Measurements from ENCODE around the gene HRG.

The HRG gene

GRCh38 chr3:186637686-186638085 is 28.1 kb upstream of the HRG start:
- DNase-seq (ENCODE audit: low read depth in 4 of 4, low spot score in 1 of 4): no peak

- DNase-seq (ENCODE audit: low read depth in 4 of 4, low spot score in 1 of 4): no peak
These were observed 27.6 kb upstream of the HRG start for GRCh38 chr3:186638259-186638658.

- no peak for DNase-seq (ENCODE audit: low read depth in 4 of 4, low spot score in 1 of 4)
These were observed 25.9 kb upstream of the HRG start, which contains the start of gene FETUB for GRCh38 chr3:186639778-186640472. FETUB (plus strand) TSS chr3:186640399; CDS start chr3:186640461, 62 bp downstream.

GRCh38 chr3:186640473-186640818 is 25.4 kb upstream of the HRG start:
- DNase-seq (ENCODE audit: low read depth in 4 of 4, low spot score in 1 of 4): no peak

- DNase-seq (ENCODE audit: low read depth in 4 of 4, low spot score in 1 of 4): no peak
These were observed 24.9 kb upstream of the HRG start for GRCh38 chr3:186640929-186641328.

- no peak for DNase-seq (ENCODE audit: low read depth in 4 of 4, low spot score in 1 of 4)
These were observed 23.8 kb upstream of the HRG start for GRCh38 chr3:186642014-186642413.

GRCh38 chr3:186643493-186643892 is 22.3 kb upstream of the HRG start:
- DNase-seq (ENCODE audit: low read depth in 4 of 4, low spot score in 1 of 4): peak in 1 of 4 experiments; percentile 2

- DNase-seq (ENCODE audit: low read depth in 4 of 4, low spot score in 1 of 4): no peak
These were observed 21.1 kb upstream of the HRG start for GRCh38 chr3:186644683-186645082.

GRCh38 chr3:186646106-186646505 is 19.7 kb upstream of the HRG start:
- no peak for DNase-seq (ENCODE audit: low read depth in 4 of 4, low spot score in 1 of 4)

GRCh38 chr3:186646841-186647240 is 19.0 kb upstream of the HRG start:
- DNase-seq (ENCODE audit: low read depth in 4 of 4, low spot score in 1 of 4): no peak

- no peak for DNase-seq (ENCODE audit: low read depth in 4 of 4, low spot score in 1 of 4)
These were observed 17.0 kb upstream of the HRG start for GRCh38 chr3:186648851-186649250.

- no peak for DNase-seq (ENCODE audit: low read depth in 4 of 4, low spot score in 1 of 4)
These were observed 14.1 kb upstream of the HRG start for GRCh38 chr3:186651678-186652215.

- DNase-seq (ENCODE audit: low read depth in 4 of 4, low spot score in 1 of 4): no peak
These were observed 12.6 kb upstream of the HRG start for GRCh38 chr3:186653080-186653707.

GRCh38 chr3:186653984-186654383 is 11.8 kb upstream of the HRG start:
- DNase-seq (ENCODE audit: low read depth in 4 of 4, low spot score in 1 of 4): no peak

GRCh38 chr3:186663361-186664118 is 2.3 kb upstream of the HRG start:
- no peak for DNase-seq (ENCODE audit: low read depth in 4 of 4, low spot score in 1 of 4)

- no peak for DNase-seq (ENCODE audit: low read depth in 4 of 4, low spot score in 1 of 4)
These were observed 1.7 kb upstream of the HRG start for GRCh38 chr3:186664119-186664495.

GRCh38 chr3:186664506-186664905 is 1.3 kb upstream of the HRG start:
- no peak for DNase-seq (ENCODE audit: low read depth in 4 of 4, low spot score in 1 of 4)

- DNase-seq (ENCODE audit: low read depth in 4 of 4, low spot score in 1 of 4): no peak
These were observed 2.6 kb downstream of the HRG start for GRCh38 chr3:186668426-186668825.

GRCh38 chr3:186669378-186670084 is 3.7 kb downstream of the HRG start:
- no peak for DNase-seq (ENCODE audit: low read depth in 4 of 4, low spot score in 1 of 4)

GRCh38 chr3:186670155-186670554 is 4.3 kb downstream of the HRG start:
- no peak for DNase-seq (ENCODE audit: low read depth in 4 of 4, low spot score in 1 of 4)

- DNase-seq (ENCODE audit: low read depth in 4 of 4, low spot score in 1 of 4): no peak
These were observed 5.2 kb downstream of the HRG start for GRCh38 chr3:186671051-186671450.

Measured in stimulated activated CD4-positive, alpha-beta T cell treated with anti-CD3 and anti-CD28 coated beads, Interleukin-1b, Interleukin-23, amount 100 ng/mL, for 24 hours (primary cell).